NT2/D1 (cell line): ENCODE data around the gene PADI2.

ENCODE experiments used
- SUZ12 ChIP-seq: IDR thresholded peaks from 2 replicates; pipeline ENCODE4 v1.6.1; 2011; ENCODE audit not compliant: insufficient read length, insufficient read depth; ENCODE audit errors: extremely low read depth
- YY1 ChIP-seq: IDR thresholded peaks from 2 replicates; pipeline ENCODE4 v1.6.1; 2011; ENCODE audit not compliant: insufficient read length, insufficient read depth

- no peak for TF ChIP-seq SUZ12
- no peak for TF ChIP-seq YY1
These were observed 1.9 kb upstream of the PADI2 start for GRCh38 chr1:17120962-17121837.
